A673 (cell line): ENCODE data around the gene WDR11. TPM values are rescaled to one million over a fixed set of nuclear protein-coding genes. Genes with fewer than 3 reads are reported as not detected.

Source experiments
- BruUV-seq: library from RNA; stranded (reverse); fragments of 400-500 nt; replicated peaks from 2 replicates; lab custom pipeline; 2021; lab: Mats Ljungman, UMichigan
- CTCF ChIA-PET: fragments of 300-600 bp; sonication (Branson Sonifier 250); formaldehyde crosslinking; loops from one replicate; lab custom pipeline; 2022; ENCODE audit warnings: antibody characterized with exemption; lab: Charles Lee
- POLR2A ChIA-PET: fragments of 300-600 bp; sonication (Branson Sonifier 250); formaldehyde crosslinking; loops from one replicate; lab custom pipeline; 2022; ENCODE audit warnings: antibody characterized with exemption; ENCODE audit not compliant: low non-redundant PET; lab: Charles Lee
- DNase-seq: peaks from one replicate; pipeline ENCODE4 v3.0.0-alpha.2; 2015; ENCODE audit warnings: low spot score
- H3K27ac ChIP-seq: fragments of 200-600 bp; sonication (generic); 2 replicates; pipeline ENCODE4 v1.5.1; 2016; ENCODE audit warnings: mixed run types, low read depth, mild to moderate bottlenecking, mixed read lengths, antibody characterized with exemption, low read length; ENCODE audit not compliant: poor library complexity, severe bottlenecking
- H3K27me3 ChIP-seq: fragments of 200-600 bp; sonication (generic); replicated peaks from 2 replicates; pipeline ENCODE4 v1.6.1; 2017; ENCODE audit warnings: mixed run types, low read depth, mild to moderate bottlenecking, mixed read lengths, antibody characterized with exemption, low read length; ENCODE audit not compliant: insufficient read depth, poor library complexity
- H3K36me3 ChIP-seq: fragments of 200-600 bp; sonication (generic); 2 replicates; pipeline ENCODE4 v1.6.1; 2016; ENCODE audit warnings: mixed run types, mild to moderate bottlenecking, mixed read lengths, antibody characterized with exemption, low read length; ENCODE audit not compliant: insufficient read depth, poor library complexity, severe bottlenecking
- H3K4me1 ChIP-seq: fragments of 200-600 bp; sonication (generic); 2 replicates; pipeline ENCODE4 v1.6.1; 2017; ENCODE audit warnings: mixed run types, mild to moderate bottlenecking, mixed read lengths, antibody characterized with exemption, low read length; ENCODE audit not compliant: insufficient read depth, poor library complexity, severe bottlenecking
- H3K4me3 ChIP-seq: fragments of 200-600 bp; sonication (generic); 2 replicates; pipeline ENCODE4 v1.5.1; 2016; ENCODE audit warnings: low read depth, mixed run types, mild to moderate bottlenecking, mixed read lengths, low read length; ENCODE audit not compliant: poor library complexity, severe bottlenecking
- H3K9me3 ChIP-seq: fragments of 200-600 bp; sonication (generic); 2 replicates; pipeline ENCODE4 v1.6.1; 2016; ENCODE audit warnings: mixed run types, low read depth, mild to moderate bottlenecking, mixed read lengths, antibody characterized with exemption, low read length; ENCODE audit not compliant: poor library complexity, severe bottlenecking
- CTCF ChIP-seq: fragments of 300-800, 200-600 bp; sonication (generic); conservative IDR thresholded peaks from 2 replicates; pipeline ENCODE4 v1.5.1; 2017; ENCODE audit warnings: low read depth, mild to moderate bottlenecking, antibody characterized with exemption, low read length, moderate library complexity, mixed read lengths
- EZH2 ChIP-seq: fragments of 200-600 bp; sonication (generic); IDR thresholded peaks from 2 replicates; pipeline ENCODE4 v1.6.1; 2017; ENCODE audit warnings: borderline replicate concordance, low read depth, mild to moderate bottlenecking, mixed read lengths, antibody characterized with exemption, low read length; ENCODE audit not compliant: poor library complexity, severe bottlenecking
- intact Hi-C: fragments of 100-400 bp; cut with micrococcal nuclease; formaldehyde crosslinking; loops from one replicate; pipeline ENCODE4 v1.10.0; 2022; ENCODE audit not compliant: unreplicated experiment
- total RNA-seq: library from RNA; stranded (reverse); gene quantifications from 2 replicates; pipeline ENCODE4 v1.2.3, GENCODE V29; 2021

Gene WDR11
- total RNA-seq, 1 experiment from 2014 or later = 33.4 TPM

DNA sequence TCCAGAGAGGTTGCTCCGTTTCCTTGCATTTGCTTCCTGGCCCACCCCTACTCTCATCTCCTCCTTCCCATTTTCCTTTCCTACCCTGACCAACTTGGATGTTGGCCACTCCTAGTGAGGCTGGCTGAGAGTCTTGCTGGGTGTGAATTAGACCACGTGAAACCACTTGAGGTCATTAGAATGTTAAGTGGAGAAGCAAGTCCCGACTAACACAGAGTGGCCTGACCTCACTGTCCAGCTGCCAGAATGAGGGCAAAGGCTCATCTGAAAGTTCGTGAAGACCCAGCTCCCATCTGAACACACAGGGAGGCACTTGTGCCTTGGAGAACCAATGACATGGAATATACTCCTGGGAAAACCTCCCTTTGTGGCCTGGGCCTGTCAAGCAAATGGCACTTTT, 80.8 kb downstream of the WDR11 start:
- ChIA-PET POLR2A (no interaction called here), CTCF (no interaction called here)
- no peaks in the 10 kb centered on the region for H3K4me1 ChIP-seq
- no peak overlapping the region for H3K27ac ChIP-seq
- no peaks in the 10 kb centered on the region for H3K36me3 ChIP-seq
- BruUV-seq = no TSS peak
- no peak overlapping the region for H3K4me3 ChIP-seq
- no peaks in the 10 kb centered on the region for H3K9me3 ChIP-seq
- no peaks in the 10 kb centered on the region for H3K27me3 ChIP-seq
- intact Hi-C loops = no loop called here
- TF ChIP-seq EZH2 = no peak
- no peak for TF ChIP-seq CTCF
- DNase-seq = no peak

- ChIA-PET CTCF (no interaction called here), POLR2A (no interaction called here)
- intact Hi-C loops = no loop called here
- TF ChIP-seq EZH2 = no peak
- TF ChIP-seq CTCF = no peak
- H3K9me3 ChIP-seq = no peaks in the 10 kb centered on the region
- no peaks in the 10 kb centered on the region for H3K4me1 ChIP-seq
- no peaks in the 10 kb centered on the region for H3K36me3 ChIP-seq
- DNase-seq = no peak
- no peak overlapping the region for H3K4me3 ChIP-seq
- H3K27ac ChIP-seq = no peak overlapping the region
- no TSS peak for BruUV-seq
- no peaks in the 10 kb centered on the region for H3K27me3 ChIP-seq
Measured at GRCh38 chr10:120938822-120939221, 87.7 kb downstream of the WDR11 start.

GRCh38 chr10:120940299-120940900, 89.2 kb downstream of the WDR11 start:
- no peak for DNase-seq
- Histone ChIP-seq H3K36me3 (no peaks in the 10 kb centered on the region), H3K9me3 (no peaks in the 10 kb centered on the region), H3K4me3 (no peak overlapping the region), H3K27me3 (no peaks in the 10 kb centered on the region), H3K4me1 (no peaks in the 10 kb centered on the region), H3K27ac (no peak overlapping the region)
- POLR2A ChIA-PET = no interaction called here
- no peak for TF ChIP-seq CTCF
- TF ChIP-seq EZH2 = no peak
- CTCF ChIA-PET = interaction anchor here (0.5 kb wide), 1 partner anchor 389 kb away, joined by 6 read pairs; no protein-coding TSS in a partner anchor
- intact Hi-C loops = loop anchor here (2.0 to 5.0 kb wide), 2 partner anchors 947 to 960 kb away; no protein-coding TSS in a partner anchor
- no TSS peak for BruUV-seq
